Dendritic cell treated with granulocyte-macrophage colony-stimulating factor and Interleukin-4, amounts not matched to agents 40 ng/mL and 50 ng/mL, for 4 days (primary cell): ENCODE results near the gene PIP5K1C.
A peak's percentile ranks its signal among the peaks of the same experiment; 100 is the strongest.
"Not testable (repeated sequence)": the region's sequence is repeated elsewhere in the genome, so short reads cannot be mapped to it uniquely, and the experiment has no call there.

ENCODE experiments used
- H3K27ac Mint-ChIP-seq: one replicate; pipeline ENCODE4 v1.8.0; 2022; ENCODE audit warnings: mild to moderate bottlenecking, mixed read lengths
- H3K27me3 Mint-ChIP-seq: one replicate; pipeline ENCODE4 v1.8.0; 2022; ENCODE audit warnings: mild to moderate bottlenecking, mixed read lengths
- H3K36me3 Mint-ChIP-seq: one replicate; pipeline ENCODE4 v1.8.0; 2022; ENCODE audit warnings: low read depth, mixed read lengths
- H3K4me1 Mint-ChIP-seq: one replicate; pipeline ENCODE4 v1.8.0; 2022; ENCODE audit warnings: low read depth, mixed read lengths
- H3K4me3 Mint-ChIP-seq: one replicate; pipeline ENCODE4 v1.8.0; 2022; ENCODE audit warnings: mild to moderate bottlenecking, moderate library complexity, mixed read lengths
- H3K9me3 Mint-ChIP-seq: one replicate; pipeline ENCODE4 v1.8.0; 2022; ENCODE audit warnings: mixed read lengths
- intact Hi-C: fragments of 100-400 bp; cut with micrococcal nuclease; formaldehyde crosslinking; loops from one replicate; pipeline ENCODE4 v1.15.0; 2022

PIP5K1C gene

DNA sequence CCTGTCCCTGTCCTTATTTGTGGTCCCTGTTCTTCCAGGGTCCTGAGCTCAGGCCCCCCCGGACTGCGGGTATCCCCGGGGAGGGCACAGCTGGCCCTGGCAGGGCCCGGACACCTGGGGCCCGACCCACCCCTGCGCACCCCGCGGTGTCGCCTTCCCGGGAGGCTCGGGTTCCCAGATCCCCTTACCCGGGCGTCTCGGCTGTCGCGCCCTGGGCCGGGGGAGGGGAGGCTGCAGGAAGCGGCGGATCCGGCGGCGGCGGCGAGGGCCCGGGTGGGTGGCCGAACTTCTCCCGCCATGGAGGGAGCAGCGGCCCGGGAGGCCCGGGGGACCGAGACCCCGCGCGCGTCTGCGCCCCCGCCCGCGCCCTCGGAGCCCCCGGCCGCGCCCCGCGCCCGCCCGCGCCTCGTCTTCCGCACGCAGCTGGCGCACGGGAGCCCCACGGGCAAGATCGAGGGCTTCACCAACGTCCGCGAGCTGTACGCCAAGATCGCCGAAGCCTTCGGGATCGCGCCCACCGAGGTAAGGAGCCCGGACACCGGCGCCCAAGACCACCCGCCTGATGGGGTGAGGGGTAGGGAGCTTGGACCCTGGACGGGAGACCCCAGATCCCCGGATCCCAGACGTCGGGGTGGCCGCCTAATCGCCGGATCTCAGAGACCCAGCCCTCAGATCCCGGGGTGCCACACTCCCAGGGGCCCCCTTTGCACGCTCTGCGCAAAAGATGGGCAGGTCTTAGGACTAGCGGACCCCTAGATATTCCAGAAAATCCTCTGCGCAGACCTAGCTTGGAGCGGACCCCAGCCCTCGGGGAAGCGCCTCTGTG is 114.8 kb downstream of the PIP5K1C start, which contains the start of gene GIPC3:
GIPC3 (plus strand) TSS at position 178 of the 826 bp plus-strand sequence; CDS start at position 298, 120 bp downstream.
- H3K4me3 Mint-ChIP-seq = peak within 1 kb of the TSS; percentile 37
- H3K4me1 Mint-ChIP-seq = peaks cover 7% of the 10 kb centered on the region
- intact Hi-C loops = no loop called here
- peaks cover 48% of the 10 kb centered on the region for H3K27me3 Mint-ChIP-seq
- H3K27ac Mint-ChIP-seq = no peak within 1 kb of the TSS
- no peaks in the 10 kb centered on the region for H3K9me3 Mint-ChIP-seq
- H3K36me3 Mint-ChIP-seq = no peaks in the 10 kb centered on the region

- peaks cover 20% of the 10 kb centered on the region for H3K4me1 Mint-ChIP-seq
- H3K36me3 Mint-ChIP-seq, H3K27ac Mint-ChIP-seq, H3K4me3 Mint-ChIP-seq, intact Hi-C loops, H3K9me3 Mint-ChIP-seq: not testable (repeated sequence)
- H3K27me3 Mint-ChIP-seq = peaks cover 45% of the 10 kb centered on the region
Observed at GRCh38 chr19:3584036-3584802, 116.0 kb downstream of the PIP5K1C start.

DNA sequence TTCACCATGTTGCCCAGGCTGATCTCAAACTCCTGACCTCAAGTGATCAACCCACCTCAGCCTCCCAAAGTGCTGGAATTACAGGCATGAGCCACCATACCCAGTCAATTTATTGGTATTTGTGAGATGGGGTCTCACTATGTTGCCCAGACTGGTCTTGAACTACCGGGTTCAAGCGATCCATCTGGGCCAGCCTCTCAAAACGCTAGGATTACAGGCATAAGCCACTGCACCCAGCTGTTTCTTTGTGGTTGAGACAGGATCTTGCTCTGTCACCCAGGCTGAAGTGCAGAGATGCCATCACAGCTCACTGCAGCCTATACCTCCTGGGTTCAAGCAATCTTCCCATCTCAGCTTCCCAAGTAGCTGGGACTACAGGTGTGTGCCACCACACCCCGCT is 118.5 kb downstream of the PIP5K1C start:
- H3K4me1 Mint-ChIP-seq = peaks cover 29% of the 10 kb centered on the region
- intact Hi-C loops, H3K9me3 Mint-ChIP-seq, H3K27ac Mint-ChIP-seq, H3K4me3 Mint-ChIP-seq: not testable (repeated sequence)
- H3K27me3 Mint-ChIP-seq = peaks cover 29% of the 10 kb centered on the region
- H3K36me3 Mint-ChIP-seq = peaks cover 24% of the 10 kb centered on the region
